ENCODE measurements around the gene ARMC12. TPM values are rescaled to one million over a fixed set of nuclear protein-coding genes. Genes with fewer than 3 reads are reported as not detected.

Gene ARMC12
- total and polyA plus RNA-seq, 10 of the 15 experiments (the other 5 are each of a cell fraction or from before 2014, with no cell fraction given) = 0.10 to 1.6 (median 0.62) TPM

DNA sequence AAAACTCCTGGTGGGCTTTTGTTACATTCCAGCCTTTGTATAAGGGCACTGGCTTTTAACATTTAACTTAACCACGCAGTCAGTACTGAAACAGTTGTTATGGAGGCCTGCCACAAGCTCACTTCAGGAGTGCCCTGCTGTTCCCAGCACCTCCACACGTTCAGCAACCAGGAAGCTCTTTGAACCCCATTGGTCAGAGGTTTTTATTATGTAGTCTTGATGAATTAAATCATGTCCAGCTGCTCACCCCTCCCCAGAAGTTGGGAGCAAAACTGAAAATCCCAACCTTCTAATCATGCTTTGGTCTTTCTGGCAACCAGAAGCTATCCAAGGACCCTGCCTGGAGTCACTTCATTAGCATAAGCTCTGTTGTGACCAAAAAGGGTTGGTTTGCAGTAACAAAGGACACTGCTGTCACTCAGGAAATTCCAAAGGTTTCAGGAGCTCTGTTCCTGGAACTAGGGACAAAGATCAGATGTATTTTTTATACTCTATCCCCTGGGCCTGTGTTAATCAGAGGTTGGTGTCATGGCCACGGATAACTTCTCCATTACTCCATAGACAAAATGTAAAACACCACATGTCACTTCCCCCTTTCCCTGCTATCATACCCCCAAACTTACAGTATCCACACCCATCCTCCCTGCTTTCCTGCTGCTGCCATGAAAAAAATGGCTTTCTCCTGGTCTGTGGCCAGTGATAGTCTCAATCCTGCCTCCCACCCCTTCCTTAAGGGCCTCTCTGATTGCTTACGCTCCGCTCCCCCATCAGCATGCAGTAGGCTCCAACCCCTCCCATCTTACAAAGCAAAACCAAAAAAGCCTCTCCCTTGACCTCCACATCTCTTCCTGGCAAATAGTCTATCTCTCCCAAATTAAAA, 3.1 kb downstream of the ARMC12 start:
- CTCF ChIA-PET = interaction anchor here (0.7 to 9.7 kb wide), 7 partner anchors 19 to 218 kb away, joined by 3 to 374 read pairs (median 4); no protein-coding TSS in a partner anchor
- POLR2A ChIA-PET = interaction anchor here (0.7 kb wide), 2 partner anchors 160 to 396 kb away, joined by 3 read pairs; no protein-coding TSS in a partner anchor
- intact Hi-C loops (cut with micrococcal nuclease; ENCODE audit: unreplicated experiment) = loop anchor here (5.0 to 10.0 kb wide), 2 partner anchors 73 to 395 kb away; partner anchors contain the start of gene PPARD

More for the DNA sequence above, 3.1 kb downstream of the ARMC12 start:
- Histone ChIP-seq H3K36me3 (ENCODE audit: control insufficient read depth in 2 of 2, insufficient read depth in 2 of 2, low read length in 1 of 2) (no peaks in the 10 kb centered on the region), H3K4me2 (ENCODE audit: control insufficient read depth, insufficient read depth) (no peak overlapping the region), H2AFZ (ENCODE audit: control insufficient read depth, low read depth, low read length) (no peak overlapping the region), H3K4me3 (no peak overlapping the region), H3K4me1 (ENCODE audit: control insufficient read depth, insufficient read depth, low read length) (no peaks in the 10 kb centered on the region), H3K9me3 (replicated peaks; ENCODE audit: control insufficient read depth, insufficient read depth, low read length) (no peaks in the 10 kb centered on the region), H3K27me3 (replicated peaks in 1 of 2; ENCODE audit: control insufficient read depth in 2 of 2, insufficient read depth in 2 of 2, low read length in 1 of 2) (no peaks in the 10 kb centered on the region), H3K79me2 (ENCODE audit: control insufficient read depth, insufficient read depth, low read length) (no peaks in the 10 kb centered on the region), H3K9ac (ENCODE audit: control insufficient read depth, insufficient read depth, low read length) (no peak overlapping the region), H4K20me1 (ENCODE audit: control insufficient read depth, insufficient read depth) (no peaks in the 10 kb centered on the region), H3K27ac (ENCODE audit: control insufficient read depth, insufficient read depth) (no peak overlapping the region)
- WGBS (ENCODE audit: insufficient coverage, insufficient replicate concordance, low lambda C conversion rate, missing lambda C conversion rate) = 60% methylated on average over 5 of the region's 5 CpGs
- SMC1A ChIA-PET (ENCODE audit: uncharacterized antibody, unreplicated experiment) = interaction anchor here (0.6 to 6.2 kb wide), 8 partner anchors 10 to 217 kb away, joined by 3 to 149 read pairs (median 4); no protein-coding TSS in a partner anchor
- in situ Hi-C loops (cut with MboI) = loop anchor here (5.0 kb wide), 2 partner anchors 158 to 218 kb away; no protein-coding TSS in a partner anchor
- DNase-seq (ENCODE audit: low read depth, low spot score) (no peak), FAIRE-seq (no peak), ATAC-seq (no peak)
- BruUV-seq (replicated peaks) = no TSS peak
- RAD21 ChIA-PET (ENCODE audit: unreplicated experiment) = interaction anchor here (0.8 to 5.3 kb wide), 5 partner anchors 17 to 218 kb away, joined by 3 to 91 read pairs (median 4); no protein-coding TSS in a partner anchor
- TF ChIP-seq MYC (IDR thresholded peaks at IDR 0.05; ENCODE audit: insufficient read depth, insufficient read length, insufficient replicate concordance, low read length, severe bottlenecking) = no peak
- TF ChIP-seq ESRRA (IDR thresholded peaks at IDR 0.05; ENCODE audit: low read length) = no peak
- TF ChIP-seq ZNF274 (IDR thresholded peaks at IDR 0.05; ENCODE audit: insufficient read depth, insufficient read length) = no peak
- TF ChIP-seq, protein P1, sequence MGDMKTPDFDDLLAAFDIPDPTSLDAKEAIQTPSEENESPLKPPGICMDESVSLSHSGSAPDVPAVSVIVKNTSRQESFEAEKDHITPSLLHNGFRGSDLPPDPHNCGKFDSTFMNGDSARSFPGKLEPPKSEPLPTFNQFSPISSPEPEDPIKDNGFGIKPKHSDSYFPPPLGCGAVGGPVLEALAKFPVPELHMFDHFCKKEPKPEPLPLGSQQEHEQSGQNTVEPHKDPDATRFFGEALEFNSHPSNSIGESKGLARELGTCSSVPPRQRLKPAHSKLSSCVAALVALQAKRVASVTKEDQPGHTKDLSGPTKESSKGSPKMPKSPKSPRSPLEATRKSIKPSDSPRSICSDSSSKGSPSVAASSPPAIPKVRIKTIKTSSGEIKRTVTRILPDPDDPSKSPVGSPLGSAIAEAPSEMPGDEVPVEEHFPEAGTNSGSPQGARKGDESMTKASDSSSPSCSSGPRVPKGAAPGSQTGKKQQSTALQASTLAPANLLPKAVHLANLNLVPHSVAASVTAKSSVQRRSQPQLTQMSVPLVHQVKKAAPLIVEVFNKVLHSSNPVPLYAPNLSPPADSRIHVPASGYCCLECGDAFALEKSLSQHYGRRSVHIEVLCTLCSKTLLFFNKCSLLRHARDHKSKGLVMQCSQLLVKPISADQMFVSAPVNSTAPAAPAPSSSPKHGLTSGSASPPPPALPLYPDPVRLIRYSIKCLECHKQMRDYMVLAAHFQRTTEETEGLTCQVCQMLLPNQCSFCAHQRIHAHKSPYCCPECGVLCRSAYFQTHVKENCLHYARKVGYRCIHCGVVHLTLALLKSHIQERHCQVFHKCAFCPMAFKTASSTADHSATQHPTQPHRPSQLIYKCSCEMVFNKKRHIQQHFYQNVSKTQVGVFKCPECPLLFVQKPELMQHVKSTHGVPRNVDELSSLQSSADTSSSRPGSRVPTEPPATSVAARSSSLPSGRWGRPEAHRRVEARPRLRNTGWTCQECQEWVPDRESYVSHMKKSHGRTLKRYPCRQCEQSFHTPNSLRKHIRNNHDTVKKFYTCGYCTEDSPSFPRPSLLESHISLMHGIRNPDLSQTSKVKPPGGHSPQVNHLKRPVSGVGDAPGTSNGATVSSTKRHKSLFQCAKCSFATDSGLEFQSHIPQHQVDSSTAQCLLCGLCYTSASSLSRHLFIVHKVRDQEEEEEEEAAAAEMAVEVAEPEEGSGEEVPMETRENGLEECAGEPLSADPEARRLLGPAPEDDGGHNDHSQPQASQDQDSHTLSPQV (IDR thresholded peaks at IDR 0.05) = no peak
- no peak for TF ChIP-seq CHD1 (IDR thresholded peaks at IDR 0.05; ENCODE audit: low read depth, low read length)
- no peak for TF ChIP-seq JUND (IDR thresholded peaks at IDR 0.05; ENCODE audit: low read depth, low read length)

All from GM12878 (cell line).